Measurements from ENCODE around the gene RAB34. TPM values are rescaled to one million over a fixed set of nuclear protein-coding genes. Genes with fewer than 3 reads are reported as not detected.

The RAB34 gene
- total RNA-seq, 1 donor from 2014 or later: 153 TPM

GRCh38 chr17:28703552-28704218 is 14.0 kb downstream of the RAB34 start:
- no peak overlapping the region for H3K27ac Mint-ChIP-seq (ENCODE audit: unreplicated experiment)
- peaks cover 25% of the 10 kb centered on the region for H3K36me3 Mint-ChIP-seq (ENCODE audit: unreplicated experiment)
- H3K4me3 Mint-ChIP-seq (ENCODE audit: unreplicated experiment): no peak overlapping the region
- no peak for TF ChIP-seq CTCF (IDR thresholded peaks at IDR 0.05)
- H3K4me1 Mint-ChIP-seq (ENCODE audit: unreplicated experiment): no peaks in the 10 kb centered on the region
- no peak for DNase-seq (ENCODE audit: extremely low spot score, unreplicated experiment)
- H3K27me3 Mint-ChIP-seq (ENCODE audit: unreplicated experiment): no peaks in the 10 kb centered on the region
- no peaks in the 10 kb centered on the region for H3K9me3 Mint-ChIP-seq (ENCODE audit: unreplicated experiment)

- no peaks in the 10 kb centered on the region for H3K4me1 Mint-ChIP-seq (ENCODE audit: unreplicated experiment)
- no peak overlapping the region for H3K4me3 Mint-ChIP-seq (ENCODE audit: unreplicated experiment)
- H3K27ac Mint-ChIP-seq (ENCODE audit: unreplicated experiment): no peak overlapping the region
- peaks cover 25% of the 10 kb centered on the region for H3K36me3 Mint-ChIP-seq (ENCODE audit: unreplicated experiment)
- DNase-seq (ENCODE audit: extremely low spot score, unreplicated experiment): no peak
- H3K9me3 Mint-ChIP-seq (ENCODE audit: unreplicated experiment): no peaks in the 10 kb centered on the region
- no peaks in the 10 kb centered on the region for H3K27me3 Mint-ChIP-seq (ENCODE audit: unreplicated experiment)
- TF ChIP-seq CTCF (IDR thresholded peaks at IDR 0.05): no peak
Observed at GRCh38 chr17:28702752-28703150, 14.9 kb downstream of the RAB34 start.

- no peaks in the 10 kb centered on the region for H3K4me1 Mint-ChIP-seq (ENCODE audit: unreplicated experiment)
- no peak for DNase-seq (ENCODE audit: extremely low spot score, unreplicated experiment)
- H3K27ac Mint-ChIP-seq (ENCODE audit: unreplicated experiment): no peak overlapping the region
- H3K4me3 Mint-ChIP-seq (ENCODE audit: unreplicated experiment): no peak overlapping the region
- TF ChIP-seq CTCF (IDR thresholded peaks at IDR 0.05): no peak
- peaks cover 25% of the 10 kb centered on the region for H3K36me3 Mint-ChIP-seq (ENCODE audit: unreplicated experiment)
- no peaks in the 10 kb centered on the region for H3K9me3 Mint-ChIP-seq (ENCODE audit: unreplicated experiment)
- no peaks in the 10 kb centered on the region for H3K27me3 Mint-ChIP-seq (ENCODE audit: unreplicated experiment)
Observed at GRCh38 chr17:28702026-28702751, 15.5 kb downstream of the RAB34 start.

- Mint-ChIP-seq H3K4me3 (ENCODE audit: unreplicated experiment) (no peak overlapping the region), H3K36me3 (ENCODE audit: unreplicated experiment) (peaks cover 29% of the 10 kb centered on the region)
Observed at GRCh38 chr17:28700830-28701492, 16.7 kb downstream of the RAB34 start.

More at GRCh38 chr17:28700830-28701492, 16.7 kb downstream of the RAB34 start:
- Mint-ChIP-seq H3K27me3 (ENCODE audit: unreplicated experiment) (no peaks in the 10 kb centered on the region), H3K9me3 (ENCODE audit: unreplicated experiment) (no peaks in the 10 kb centered on the region), H3K4me1 (ENCODE audit: unreplicated experiment) (no peaks in the 10 kb centered on the region), H3K27ac (ENCODE audit: unreplicated experiment) (no peak overlapping the region)
- no peak for DNase-seq (ENCODE audit: extremely low spot score, unreplicated experiment)
- no peak for TF ChIP-seq CTCF (IDR thresholded peaks at IDR 0.05)

Data from osteocyte (in vitro differentiated cells).